ENCODE data around the gene CKAP2L.

DNA sequence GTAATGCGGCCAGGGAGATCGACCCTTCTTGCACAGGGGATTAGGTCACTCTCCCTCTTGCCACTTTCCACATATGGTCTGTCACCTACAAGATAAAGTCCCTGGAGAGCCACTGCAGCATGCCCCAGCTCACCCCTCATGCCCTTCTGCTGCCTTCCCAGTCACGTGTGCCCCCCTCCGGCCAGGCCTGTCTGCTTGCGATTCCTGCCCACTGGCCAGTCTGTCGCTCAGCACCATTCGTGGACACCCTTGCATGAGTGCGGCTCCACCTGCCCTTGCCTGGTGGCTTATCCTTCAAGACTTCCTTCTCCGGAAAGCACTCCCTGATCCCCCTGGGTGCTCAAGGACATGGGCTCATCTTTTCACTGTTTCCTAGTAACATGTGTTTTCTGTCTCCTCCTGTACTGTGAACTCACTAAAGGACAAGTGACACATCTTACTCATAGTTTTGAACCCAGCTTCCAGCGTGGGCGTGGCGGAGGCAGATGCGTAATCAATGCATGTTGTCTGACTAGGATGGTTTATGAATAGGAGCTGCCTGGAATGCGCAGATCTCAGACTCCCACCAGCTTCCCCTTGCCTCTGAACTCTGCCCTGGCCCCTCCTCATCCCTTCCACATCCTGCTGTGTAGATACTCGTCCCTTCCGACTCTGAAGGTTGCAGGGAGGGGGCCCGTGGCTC, 51.4 kb downstream of the CKAP2L start:
- TF ChIP-seq CTCF (IDR thresholded peaks at IDR 0.05) (no peak), POLR2A (IDR thresholded peaks at IDR 0.05) (no peak)

Measured in sigmoid colon (tissue), 3 donors.